Sigmoid colon (tissue), 4 donors: ENCODE results near the gene SAMD10.

Experiments
- CTCF ChIP-seq, 4 experiments: fragments of 450-650 bp in 3 of 4; fragments of 200-600 bp in 1 of 4; IDR thresholded peaks; one replicate each; pipeline ENCODE4 v1.5.1; 2016 to 2019; ENCODE audit warnings: antibody characterized with exemption in 4 of 4, mild to moderate bottlenecking in 3 of 4, moderate library complexity in 2 of 4
- POLR2A ChIP-seq, 2 donors: fragments of 450-650 bp; IDR thresholded peaks; one replicate each; pipeline ENCODE4 v1.6.1; 2016; ENCODE audit warnings: antibody characterized with exemption in 2 of 2, mild to moderate bottlenecking in 2 of 2, moderate library complexity in 2 of 2
- POLR2AphosphoS5 ChIP-seq, 4 donors: sonication (generic); formaldehyde crosslinking; IDR thresholded peaks; one replicate each; pipeline ENCODE4 v1.6.1; 2017; ENCODE audit warnings: antibody characterized with exemption in 4 of 4

- TF ChIP-seq CTCF (IDR thresholded peaks at IDR 0.05), result no peak
- TF ChIP-seq POLR2A (IDR thresholded peaks at IDR 0.05), result no peak
- no peak for TF ChIP-seq POLR2AphosphoS5 (IDR thresholded peaks at IDR 0.05)
Measured at GRCh38 chr20:63973160-63973479, 6.3 kb downstream of the SAMD10 start.
